HepG2 (cell line): Measurements from ENCODE around the gene ODAD4. TPM values are rescaled to one million over a fixed set of nuclear protein-coding genes. Genes with fewer than 3 reads are reported as not detected.

Experiments used
- ATAC-seq: fragments of 200-7000 bp; cut with Tn5 transposase; 3 replicates; pipeline ENCODE4 v1.9.1; 2020; ENCODE audit warnings: mild to moderate bottlenecking, moderate library complexity
- BruUV-seq: library from RNA; stranded (reverse); fragments of 400-500 nt; replicated peaks from 2 replicates; lab custom pipeline; 2021; lab: Mats Ljungman, UMichigan
- CTCF ChIA-PET: fragments of 300-600 bp; formaldehyde crosslinking; extraction: SDS; loops from one replicate; lab custom pipeline; 2021; ENCODE audit warnings: low total read pairs, inconsistent platforms, low intra/inter-chr PET ratio; lab: Yijun Ruan, JAX
- POLR2A ChIA-PET: fragments of 350-600 bp; sonication (Branson Sonifier 250); formaldehyde crosslinking; loops from one replicate; lab custom pipeline; 2020; ENCODE audit warnings: antibody characterized with exemption, inconsistent platforms; lab: Yijun Ruan, JAX
- DNase-seq: peaks from one replicate; pipeline ENCODE4 v3.0.0-alpha.2; 2015; ENCODE audit warnings: low spot score
- FAIRE-seq: peaks from 3 replicates; lab custom pipeline; 2011; peaks lifted over from hg19 to GRCh38; lab: Jason Lieb, UNC
- H2AFZ ChIP-seq: one replicate; pipeline ENCODE4 v1.6.1; 2011; ENCODE audit warnings: low read length, inconsistent platforms
- H3K27ac ChIP-seq: fragments of 300-600 bp; 3 replicates; pipeline ENCODE4 v1.8.0; 2011; ENCODE audit warnings: mixed run types, mild to moderate bottlenecking, mixed read lengths, low read length, inconsistent platforms; ENCODE audit not compliant: insufficient read depth; ENCODE audit errors: extremely low read length
- H3K27me3 ChIP-seq, 2 experiments: fragments of 200-600 bp in 1 of 2; 2 replicates in 1 of 2; 3 replicates in 1 of 2; pipeline versions ENCODE4 v1.6.0 to v1.8.0; 2011; ENCODE audit warnings: low read length in 2 of 2, mild to moderate bottlenecking in 2 of 2, moderate library complexity in 2 of 2, inconsistent platforms in 1 of 2; ENCODE audit not compliant: insufficient read depth in 2 of 2, control insufficient read depth in 1 of 2
- H3K36me3 ChIP-seq, 2 experiments: fragments of 200-600 bp in 1 of 2; replicated peaks in 1 of 2; 2 replicates in 1 of 2; 3 replicates in 1 of 2; pipeline versions ENCODE4 v1.5.1 to v1.8.0; 2011; ENCODE audit warnings: low read length in 2 of 2, inconsistent platforms in 1 of 2; ENCODE audit not compliant: insufficient read depth in 2 of 2, control insufficient read depth in 1 of 2
- H3K4me1 ChIP-seq: 2 replicates; pipeline ENCODE4 v1.5.1; 2012; ENCODE audit warnings: low read length, inconsistent platforms; ENCODE audit not compliant: insufficient read depth
- H3K4me2 ChIP-seq: 2 replicates; pipeline ENCODE4 v1.6.0; 2011; ENCODE audit warnings: low read depth, low read length, inconsistent platforms
- H3K4me3 ChIP-seq, 3 experiments: fragments of 200-600 bp in 1 of 3; sonication (generic), shearing (Covaris generic) in 1 of 3; replicated peaks in 1 of 3; 2 replicates each; pipeline ENCODE4 v1.5.1; 2011 to 2016; ENCODE audit warnings: low read length in 3 of 3, inconsistent platforms in 2 of 3, low read depth in 2 of 3, mild to moderate bottlenecking in 2 of 3, control low read depth in 1 of 3, mixed read lengths in 1 of 3; ENCODE audit not compliant: insufficient read depth in 1 of 3
- H3K79me2 ChIP-seq: one replicate; pipeline ENCODE4 v1.6.1; 2011; ENCODE audit warnings: low read length, inconsistent platforms; ENCODE audit not compliant: insufficient read depth
- H3K9ac ChIP-seq: 2 replicates; pipeline ENCODE4 v1.6.0; 2011; ENCODE audit warnings: mild to moderate bottlenecking, low read depth, low read length, inconsistent platforms; ENCODE audit not compliant: insufficient read depth
- H3K9me3 ChIP-seq: 2 replicates; pipeline ENCODE4 v1.5.1; 2012; ENCODE audit warnings: mild to moderate bottlenecking, low read length
- H4K20me1 ChIP-seq: 2 replicates; pipeline ENCODE4 v1.6.0; 2011; ENCODE audit warnings: inconsistent platforms, mild to moderate bottlenecking, low read length, moderate library complexity; ENCODE audit not compliant: insufficient read depth
- AHR ChIP-seq: IDR thresholded peaks from 2 replicates; pipeline ENCODE4 v1.6.1; 2018; ENCODE audit warnings: missing genetic modification reagents, missing compliant biosample characterization
- ATF2 ChIP-seq: sonication (generic); formaldehyde crosslinking; IDR thresholded peaks from 2 replicates; pipeline ENCODE4 v1.4.0; 2020; ENCODE audit warnings: missing genetic modification reagents
- BCL3 ChIP-seq: sonication (generic); formaldehyde crosslinking; IDR thresholded peaks from 2 replicates; pipeline ENCODE4 v1.5.1; 2020; ENCODE audit warnings: mild to moderate bottlenecking, missing genetic modification reagents, moderate library complexity
- ELF4 ChIP-seq: sonication (generic); formaldehyde crosslinking; IDR thresholded peaks from 2 replicates; pipeline ENCODE4 v1.5.0; 2020; ENCODE audit warnings: missing genetic modification reagents, mild to moderate bottlenecking, moderate library complexity, borderline replicate concordance
- FOXO4 ChIP-seq: sonication (generic); formaldehyde crosslinking; conservative IDR thresholded peaks from 2 replicates; pipeline ENCODE4 v1.8.1; 2023; ENCODE audit warnings: missing genetic modification reagents
- HDAC1 ChIP-seq: sonication (generic); formaldehyde crosslinking; IDR thresholded peaks from 2 replicates; pipeline ENCODE4 v1.5.1; 2020; ENCODE audit warnings: mild to moderate bottlenecking, missing genetic modification reagents
- KLF13 ChIP-seq: sonication (generic); formaldehyde crosslinking; IDR thresholded peaks from 2 replicates; pipeline ENCODE4 v1.4.0; 2020; ENCODE audit warnings: mild to moderate bottlenecking, missing genetic modification reagents
- MED1 ChIP-seq: sonication (generic); formaldehyde crosslinking; IDR thresholded peaks from 2 replicates; pipeline ENCODE4 v1.4.0; 2020; ENCODE audit warnings: missing genetic modification reagents
- TCF12 ChIP-seq, 2 experiments: fragments of 450-650 bp in 1 of 2; sonication (generic) in 1 of 2; formaldehyde crosslinking in 1 of 2; IDR thresholded peaks; 2 replicates each; pipeline versions ENCODE4 v1.6.1 to v1.8.0; 2017 to 2022; ENCODE audit warnings: antibody characterized with exemption in 1 of 2, mild to moderate bottlenecking in 1 of 2, missing genetic modification reagents in 1 of 2, moderate library complexity in 1 of 2
- TEAD2 ChIP-seq: sonication (generic); formaldehyde crosslinking; IDR thresholded peaks from 2 replicates; pipeline ENCODE4 v1.9.0; 2021; ENCODE audit warnings: missing genetic modification reagents
- ZFP41 ChIP-seq: sonication (generic); formaldehyde crosslinking; IDR thresholded peaks from 2 replicates; pipeline ENCODE4 v1.4.0; 2020; ENCODE audit warnings: mild to moderate bottlenecking, missing genetic modification reagents, borderline replicate concordance
- ZNF207 ChIP-seq: fragments of 450-650 bp; IDR thresholded peaks from 2 replicates; pipeline ENCODE4 v1.6.1; 2016; ENCODE audit warnings: antibody characterized with exemption, borderline replicate concordance
- ZNF30 ChIP-seq: sonication (generic); formaldehyde crosslinking; IDR thresholded peaks from 2 replicates; pipeline ENCODE4 v1.5.0; 2020; ENCODE audit warnings: mild to moderate bottlenecking, missing genetic modification reagents
- ZNF33B ChIP-seq: sonication (generic); formaldehyde crosslinking; IDR thresholded peaks from 2 replicates; pipeline ENCODE4 v1.5.1; 2020; ENCODE audit warnings: mild to moderate bottlenecking, missing genetic modification reagents
- ZNF567 ChIP-seq: sonication (generic); formaldehyde crosslinking; IDR thresholded peaks from 2 replicates; pipeline ENCODE4 v1.8.1; 2023; ENCODE audit warnings: mild to moderate bottlenecking, missing genetic modification reagents, borderline replicate concordance
- WGBS: methylation state at CpG from one replicate; pipeline ENCODE4 v1.1.6; 2017; ENCODE audit warnings: low lambda C conversion rate; 5-methylcytosine and 5-hydroxymethylcytosine counted together
- in situ Hi-C: cut with HindIII; loops from 2 replicates; pipeline ENCODE4 v1.10.0; 2017; ENCODE audit warnings: low pct_unique_long_range_greater_than_20kb; ENCODE audit not compliant: extremely low pct_ligation_motif_present
- intact Hi-C: fragments of 100-400 bp; cut with micrococcal nuclease; formaldehyde crosslinking; loops from one replicate; pipeline ENCODE4 v1.10.0; 2022; ENCODE audit not compliant: unreplicated experiment
- polyA plus RNA-seq, 8 experiments: library from polyadenylated mRNA; depleted of rRNA in 3 of 8; stranded (reverse) in 7 of 8; unstranded in 1 of 8; fragments of >200 nt; fragmentation: Illumina TruSeq in 4 of 8; extraction: Trizol in 4 of 8; gene quantifications; 2 replicates each; pipeline versions ENCODE4 v1.2.1 to v1.2.3, GENCODE V29; 2011 to 2016; ENCODE audit warnings: low read depth in 4 of 8, missing spikeins in 1 of 8, mixed read lengths in 1 of 8; ENCODE audit not compliant: insufficient read depth in 1 of 8
- total RNA-seq, 5 experiments: library from RNA; depleted of rRNA; stranded (reverse); fragments of >200 nt; fragmentation: Illumina TruSeq; extraction: Trizol; gene quantifications; 2 replicates each; pipeline ENCODE4 v1.2.3, GENCODE V29; 2016; ENCODE audit warnings: low read depth in 1 of 5

Gene ODAD4
- total and polyA plus RNA-seq, 2 of the 13 experiments (the other 11 are each of a cell fraction or from before 2014, with no cell fraction given), result 0.48 to 0.53 TPM

GRCh38 chr17:41959030-41959335, 28.6 kb downstream of the ODAD4 start:
- ATAC-seq, result peak; percentile 4
- no peaks in the 10 kb centered on the region for H3K9me3 ChIP-seq
- no peaks in the 10 kb centered on the region for H3K36me3 ChIP-seq
- in situ Hi-C loops (loop anchor here (5.0 kb wide), 1 partner anchor 222 kb away; no protein-coding TSS in a partner anchor), intact Hi-C loops (loop anchor here (1.0 to 5.0 kb wide), 5 partner anchors 29 to 221 kb away; partner anchors contain the start of genes ACLY, FKBP10, ODAD4 and P3H4)
- BruUV-seq, result no TSS peak
- 24% methylated on average over 2 of the region's 2 CpGs for WGBS
- POLR2A ChIA-PET, result interaction anchor here (0.5 to 4.6 kb wide), 43 partner anchors 9 to 271 kb away, joined by 3 to 62 read pairs (median 6); partner anchors contain the start of genes ACLY, DHX58, DNAJC7 and EIF1
- FAIRE-seq, result no peak
- H3K4me3 ChIP-seq, result peak overlapping the region; percentile 55 to 75 (median 57)
- peak overlapping the region; percentile 61 for H2AFZ ChIP-seq
- H3K27me3 ChIP-seq, result peaks cover 3 to 25% of the 10 kb centered on the region in 2 experiments; a peak in 4 of 5 replicates
- H3K27ac ChIP-seq, result peak overlapping the region; percentile 35
- no peak for TF ChIP-seq AHR (CRISPR knock-in tag)
- 0 out of 2 replicates have a peak, but pooled peaks have one; percentile 23 for TF ChIP-seq KLF13 (CRISPR knock-in tag)
- 0 out of 2 replicates have a peak, but pooled peaks have one; percentile 53 for TF ChIP-seq ZNF30 (CRISPR knock-in tag)
- 0 out of 2 replicates have a peak, but pooled peaks have one; percentile 90 for TF ChIP-seq FOXO4 (CRISPR knock-in tag)
- TF ChIP-seq BCL3, result 0 out of 2 replicates have a peak, but pooled peaks have one; percentile 20
- no peak for TF ChIP-seq ZNF567 (CRISPR knock-in tag)
- TF ChIP-seq HDAC1 (CRISPR knock-in tag), result peak; percentile 13; the same call in 1 of the 2 replicates
- TF ChIP-seq TEAD2 (CRISPR knock-in tag), result no peak
- no peak for TF ChIP-seq TCF12 (IDR thresholded peaks at IDR 0.05)
- TF ChIP-seq TCF12 (CRISPR knock-in tag; IDR thresholded peaks at IDR 0.05), result no peak
- TF ChIP-seq ELF4 (CRISPR knock-in tag), result peak; percentile 14; the same call in 1 of the 2 replicates
- TF ChIP-seq ATF2 (CRISPR knock-in tag), result no peak
- TF ChIP-seq MED1 (CRISPR knock-in tag), result no peak
- TF ChIP-seq ZNF33B, result peak; percentile 22; the same call in 1 of the 2 replicates
- TF ChIP-seq ZFP41 (CRISPR knock-in tag), result 0 out of 2 replicates have a peak, but pooled peaks have one; percentile 44
- no peak for TF ChIP-seq ZNF207
- TF ChIP-seq, all 625 proteins: peak for 8
- Histone ChIP-seq H3K79me2 (no peaks in the 10 kb centered on the region), H3K4me1 (peaks cover 69% of the 10 kb centered on the region), H3K4me2 (peak overlapping the region; percentile 97), H3K9ac (peak overlapping the region; percentile 60), H4K20me1 (no peaks in the 10 kb centered on the region)
- CTCF ChIA-PET, result interaction anchor here (1.0 to 2.0 kb wide), 3 partner anchors 29 to 221 kb away, joined by 3 to 11 read pairs (median 9); partner anchors contain the start of gene ODAD4
- no peak for DNase-seq
